C4-2B (cell line): Measurements from ENCODE around the gene TRAPPC14.

ENCODE experiments used
- ZFX ChIP-seq: fragments of 450-650 bp; IDR thresholded peaks from 2 replicates; pipeline ENCODE4 v1.6.1; 2017
- TF ChIP-seq, protein P1 (sequence below): fragments of 450-650 bp; conservative IDR thresholded peaks from 2 replicates; pipeline ENCODE4 v1.5.1; 2017; ENCODE audit warnings: mild to moderate bottlenecking

DNA sequence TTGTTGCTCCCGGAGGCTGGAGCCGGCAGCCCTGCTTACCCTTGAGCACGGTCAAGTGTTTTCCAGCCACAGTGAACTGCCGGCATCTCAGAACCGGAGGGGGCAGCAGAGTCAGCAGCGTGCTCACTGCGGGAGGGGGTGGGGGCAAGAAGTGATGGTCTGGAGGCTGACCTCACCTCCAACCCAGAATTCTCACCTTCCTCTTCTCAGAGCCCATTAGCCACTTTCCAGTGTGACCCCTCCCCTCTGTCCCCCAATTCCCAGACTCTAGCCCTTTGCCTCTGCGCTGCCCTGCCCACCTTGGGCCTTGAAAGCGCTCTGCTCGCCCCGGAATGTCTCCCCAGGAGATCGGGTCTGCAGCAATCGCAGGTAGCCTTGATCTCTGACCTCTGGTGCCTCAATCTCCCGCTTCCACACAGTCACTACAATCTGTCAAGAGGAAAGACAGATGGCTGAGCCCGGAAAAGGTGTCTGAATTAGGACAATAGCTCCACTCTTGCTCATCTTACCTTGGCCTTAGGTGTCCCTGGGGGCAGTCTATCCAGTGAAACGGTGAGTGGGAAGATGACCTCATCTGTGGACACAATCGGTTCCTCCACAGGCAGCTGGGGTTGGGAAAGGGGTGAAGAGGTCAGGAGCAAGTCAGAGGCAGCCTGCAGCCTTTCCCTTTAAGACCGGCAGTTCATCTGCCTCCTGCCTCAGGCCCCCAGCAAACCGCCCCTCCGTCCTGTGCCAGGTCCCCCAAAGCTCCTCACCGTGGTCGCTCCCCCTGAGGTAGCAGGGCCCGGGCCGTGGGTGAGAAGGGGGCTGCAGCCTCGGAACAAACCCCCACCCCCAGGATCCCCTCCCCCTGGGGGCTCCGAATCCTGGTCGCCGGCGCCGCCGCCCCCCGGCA lies 942 bp downstream of the TRAPPC14 start:
- TF ChIP-seq, protein P1, sequence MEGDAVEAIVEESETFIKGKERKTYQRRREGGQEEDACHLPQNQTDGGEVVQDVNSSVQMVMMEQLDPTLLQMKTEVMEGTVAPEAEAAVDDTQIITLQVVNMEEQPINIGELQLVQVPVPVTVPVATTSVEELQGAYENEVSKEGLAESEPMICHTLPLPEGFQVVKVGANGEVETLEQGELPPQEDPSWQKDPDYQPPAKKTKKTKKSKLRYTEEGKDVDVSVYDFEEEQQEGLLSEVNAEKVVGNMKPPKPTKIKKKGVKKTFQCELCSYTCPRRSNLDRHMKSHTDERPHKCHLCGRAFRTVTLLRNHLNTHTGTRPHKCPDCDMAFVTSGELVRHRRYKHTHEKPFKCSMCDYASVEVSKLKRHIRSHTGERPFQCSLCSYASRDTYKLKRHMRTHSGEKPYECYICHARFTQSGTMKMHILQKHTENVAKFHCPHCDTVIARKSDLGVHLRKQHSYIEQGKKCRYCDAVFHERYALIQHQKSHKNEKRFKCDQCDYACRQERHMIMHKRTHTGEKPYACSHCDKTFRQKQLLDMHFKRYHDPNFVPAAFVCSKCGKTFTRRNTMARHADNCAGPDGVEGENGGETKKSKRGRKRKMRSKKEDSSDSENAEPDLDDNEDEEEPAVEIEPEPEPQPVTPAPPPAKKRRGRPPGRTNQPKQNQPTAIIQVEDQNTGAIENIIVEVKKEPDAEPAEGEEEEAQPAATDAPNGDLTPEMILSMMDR: no peak
- no peak for TF ChIP-seq ZFX
